Eye (tissue), 1 donor: ENCODE data around the gene CCDC12.

ENCODE experiments used
- DNase-seq: peaks from one replicate; pipeline ENCODE4 v3.0.0-alpha.2; 2015

Gene CCDC12

DNA sequence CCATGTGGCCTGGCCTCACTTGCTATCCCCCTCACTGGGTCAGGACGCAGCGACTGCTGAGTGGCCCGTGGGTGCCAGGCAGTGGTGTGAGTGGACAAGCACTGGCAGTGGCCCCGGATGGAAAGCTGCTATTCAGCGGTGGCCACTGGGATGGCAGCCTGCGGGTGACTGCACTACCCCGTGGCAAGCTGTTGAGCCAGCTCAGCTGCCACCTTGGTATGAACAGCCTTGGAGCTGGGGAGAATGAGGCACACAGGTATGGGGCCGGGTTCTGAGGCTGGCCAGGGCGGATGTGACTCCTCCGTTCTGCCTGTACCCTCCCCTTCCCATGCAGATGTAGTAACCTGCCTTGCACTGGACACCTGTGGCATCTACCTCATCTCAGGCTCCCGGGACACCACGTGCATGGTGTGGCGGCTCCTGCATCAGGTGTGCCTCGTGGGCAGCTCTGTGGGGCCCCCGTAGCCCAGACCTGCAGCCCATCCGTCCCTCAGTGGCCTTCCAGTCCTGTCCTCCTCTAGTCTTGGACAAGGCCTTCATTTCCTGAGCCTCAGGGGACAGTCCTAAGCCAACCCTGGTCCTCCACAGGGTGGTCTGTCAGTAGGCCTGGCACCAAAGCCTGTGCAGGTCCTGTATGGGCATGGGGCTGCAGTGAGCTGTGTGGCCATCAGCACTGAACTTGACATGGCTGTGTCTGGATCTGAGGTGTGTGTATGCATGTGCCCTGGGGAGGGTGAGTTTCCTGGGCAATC, 31.1 kb upstream of the CCDC12 start:
- DNase-seq = no peak

DNA sequence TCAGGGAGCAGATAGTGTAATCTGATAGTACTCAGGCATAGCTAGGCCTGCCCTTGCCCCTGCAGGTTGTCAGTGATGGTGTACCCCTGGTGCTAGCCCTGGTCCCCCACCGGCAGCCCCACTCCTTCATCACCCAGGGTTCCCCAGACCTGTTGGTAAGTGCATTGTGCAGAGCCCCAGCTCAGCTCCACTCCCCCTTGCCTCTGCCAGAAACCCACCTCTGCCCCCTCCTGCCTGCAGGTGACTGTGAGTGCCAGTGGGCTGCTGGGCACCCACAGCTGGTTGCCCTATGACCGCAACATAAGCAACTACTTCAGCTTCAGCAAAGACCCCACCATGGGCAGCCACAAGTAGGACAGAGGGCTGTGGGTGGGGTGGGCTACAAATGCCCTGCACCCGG, 30.5 kb upstream of the CCDC12 start:
- DNase-seq = no peak

DNA sequence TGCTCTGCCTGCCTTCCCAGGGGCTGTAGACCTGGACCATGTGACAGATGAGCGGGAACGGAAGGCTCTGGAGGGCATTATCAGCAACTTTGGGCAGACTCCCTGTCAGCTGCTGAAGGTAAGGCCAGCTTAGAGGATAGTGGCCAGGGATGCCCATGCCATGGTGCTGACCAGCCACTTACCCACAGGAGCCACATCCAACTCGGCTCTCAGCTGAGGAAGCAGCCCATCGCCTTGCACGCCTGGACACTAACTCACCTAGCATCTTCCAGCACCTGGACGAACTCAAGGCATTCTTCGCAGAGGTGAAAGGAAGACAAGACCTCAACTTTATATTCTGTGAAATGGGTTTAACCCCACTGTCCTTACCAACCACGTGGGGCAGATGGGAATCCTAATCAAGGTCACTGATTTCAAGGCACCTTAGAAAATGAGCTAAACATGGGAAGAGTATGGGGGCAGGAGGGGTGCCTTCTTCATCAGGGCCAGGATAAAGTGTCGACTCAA, 29.7 kb upstream of the CCDC12 start:
- DNase-seq = no peak

DNA sequence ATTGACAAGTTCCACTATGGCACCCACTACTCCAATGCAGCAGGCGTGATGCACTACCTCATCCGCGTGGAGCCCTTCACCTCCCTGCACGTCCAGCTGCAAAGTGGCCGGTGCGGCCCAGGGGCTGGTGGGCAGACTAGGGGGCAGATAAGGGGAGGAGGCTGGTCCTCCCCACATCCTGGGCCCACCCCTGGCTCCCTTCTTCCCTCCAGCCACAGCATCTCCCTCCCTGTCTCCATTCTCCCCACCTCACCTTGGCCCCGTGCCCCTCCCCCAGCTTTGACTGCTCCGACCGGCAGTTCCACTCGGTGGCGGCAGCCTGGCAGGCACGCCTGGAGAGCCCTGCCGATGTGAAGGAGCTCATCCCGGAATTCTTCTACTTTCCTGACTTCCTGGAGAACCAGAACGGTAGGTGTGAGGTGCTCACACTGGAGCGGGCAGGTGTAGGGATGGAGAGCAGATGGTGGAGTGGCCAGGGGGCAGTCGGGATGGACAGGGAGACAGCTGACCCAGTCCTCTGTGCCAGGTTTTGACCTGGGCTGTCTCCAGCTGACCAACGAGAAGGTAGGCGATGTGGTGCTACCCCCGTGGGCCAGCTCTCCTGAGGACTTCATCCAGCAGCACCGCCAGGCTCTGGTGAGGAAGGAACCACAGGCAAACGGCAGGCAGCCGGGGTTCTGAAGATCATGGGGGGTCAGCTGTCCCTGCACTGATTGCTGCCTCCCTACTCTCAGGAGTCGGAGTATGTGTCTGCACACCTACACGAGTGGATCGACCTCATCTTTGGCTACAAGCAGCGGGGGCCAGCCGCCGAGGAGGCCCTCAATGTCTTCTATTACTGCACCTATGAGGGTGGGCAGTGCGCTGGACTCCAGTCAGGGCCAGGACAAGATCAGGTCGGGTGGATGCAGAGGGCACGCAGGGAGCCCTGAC, 28.9 kb upstream of the CCDC12 start:
- no peak for DNase-seq

- no peak for DNase-seq
Measured at GRCh38 chr3:47004369-47005211, 28.0 kb upstream of the CCDC12 start.

DNA sequence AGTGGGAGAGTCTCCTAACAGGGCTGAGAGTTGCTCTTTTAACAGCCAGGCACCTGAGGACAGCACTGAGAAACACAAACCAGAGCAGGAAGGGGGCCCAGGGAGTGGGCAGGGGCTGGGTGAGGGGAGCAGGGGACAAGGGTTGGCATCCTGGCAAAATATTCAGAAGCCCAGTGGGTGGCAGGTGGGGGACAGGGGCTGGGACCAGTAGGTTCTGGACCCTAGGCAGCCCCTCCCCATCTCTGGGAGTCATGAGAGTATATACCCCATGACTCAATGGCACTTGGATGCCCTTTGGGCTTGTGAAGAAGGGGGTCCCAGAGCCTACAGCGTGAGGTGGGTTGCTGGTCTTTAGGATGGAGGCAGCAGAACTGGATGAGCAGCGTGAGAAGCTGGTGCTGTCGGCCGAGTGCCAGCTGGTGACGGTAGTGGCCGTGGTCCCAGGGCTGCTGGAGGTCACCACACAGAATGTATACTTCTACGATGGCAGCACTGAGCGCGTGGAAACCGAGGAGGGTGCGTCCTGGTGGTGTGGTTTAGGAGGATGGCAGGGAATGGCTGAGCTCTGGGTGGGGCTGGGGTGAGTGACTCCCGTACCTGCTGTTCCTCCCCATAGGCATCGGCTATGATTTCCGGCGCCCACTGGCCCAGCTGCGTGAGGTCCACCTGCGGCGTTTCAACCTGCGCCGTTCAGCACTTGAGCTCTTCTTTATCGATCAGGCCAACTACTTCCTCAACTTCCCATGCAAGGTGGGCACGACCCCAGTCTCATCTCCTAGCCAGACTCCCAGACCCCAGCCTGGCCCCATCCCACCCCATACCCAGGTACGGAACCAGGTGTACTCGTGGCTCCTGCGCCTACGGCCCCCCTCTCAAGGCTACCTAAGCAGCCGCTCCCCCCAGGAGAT, 27.2 kb upstream of the CCDC12 start:
- DNase-seq = no peak

GRCh38 chr3:47003056-47003410, 26.5 kb upstream of the CCDC12 start:
- DNase-seq = no peak

DNA sequence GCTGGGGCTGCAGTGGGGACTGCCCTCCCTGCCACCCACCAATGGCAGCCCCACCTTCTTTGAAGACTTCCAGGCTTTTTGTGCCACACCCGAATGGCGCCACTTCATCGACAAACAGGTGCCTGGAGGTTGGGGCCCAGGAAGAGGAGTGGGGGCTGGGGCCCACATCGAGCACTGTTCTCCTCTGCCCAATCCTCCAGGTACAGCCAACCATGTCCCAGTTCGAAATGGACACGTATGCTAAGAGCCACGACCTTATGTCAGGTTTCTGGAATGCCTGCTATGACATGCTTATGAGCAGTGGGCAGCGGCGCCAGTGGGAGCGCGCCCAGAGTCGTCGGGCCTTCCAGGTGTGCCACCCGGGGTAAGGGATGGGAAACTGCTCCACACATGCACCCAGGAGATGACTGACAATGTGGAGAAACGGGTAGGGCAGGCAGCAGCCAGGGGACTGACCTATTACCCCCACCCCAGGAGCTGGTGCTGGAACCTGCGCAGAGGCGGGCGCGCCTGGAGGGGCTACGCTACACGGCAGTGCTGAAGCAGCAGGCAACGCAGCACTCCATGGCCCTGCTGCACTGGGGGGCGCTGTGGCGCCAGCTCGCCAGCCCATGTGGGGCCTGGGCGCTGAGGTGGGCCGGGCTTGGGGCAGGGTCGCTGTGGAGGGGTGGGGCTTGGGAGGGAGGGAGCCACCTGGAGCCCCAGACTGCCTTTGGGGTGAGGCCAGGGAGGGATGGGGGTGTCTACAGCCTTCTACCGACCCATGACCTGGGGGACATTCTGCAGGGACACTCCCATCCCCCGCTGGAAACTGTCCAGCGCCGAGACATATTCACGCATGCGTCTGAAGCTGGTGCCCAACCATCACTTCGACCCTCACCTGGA, 25.9 kb upstream of the CCDC12 start:
- peak; percentile 26 for DNase-seq

GRCh38 chr3:47001731-47002170, 25.2 kb upstream of the CCDC12 start:
- DNase-seq = no peak

DNA sequence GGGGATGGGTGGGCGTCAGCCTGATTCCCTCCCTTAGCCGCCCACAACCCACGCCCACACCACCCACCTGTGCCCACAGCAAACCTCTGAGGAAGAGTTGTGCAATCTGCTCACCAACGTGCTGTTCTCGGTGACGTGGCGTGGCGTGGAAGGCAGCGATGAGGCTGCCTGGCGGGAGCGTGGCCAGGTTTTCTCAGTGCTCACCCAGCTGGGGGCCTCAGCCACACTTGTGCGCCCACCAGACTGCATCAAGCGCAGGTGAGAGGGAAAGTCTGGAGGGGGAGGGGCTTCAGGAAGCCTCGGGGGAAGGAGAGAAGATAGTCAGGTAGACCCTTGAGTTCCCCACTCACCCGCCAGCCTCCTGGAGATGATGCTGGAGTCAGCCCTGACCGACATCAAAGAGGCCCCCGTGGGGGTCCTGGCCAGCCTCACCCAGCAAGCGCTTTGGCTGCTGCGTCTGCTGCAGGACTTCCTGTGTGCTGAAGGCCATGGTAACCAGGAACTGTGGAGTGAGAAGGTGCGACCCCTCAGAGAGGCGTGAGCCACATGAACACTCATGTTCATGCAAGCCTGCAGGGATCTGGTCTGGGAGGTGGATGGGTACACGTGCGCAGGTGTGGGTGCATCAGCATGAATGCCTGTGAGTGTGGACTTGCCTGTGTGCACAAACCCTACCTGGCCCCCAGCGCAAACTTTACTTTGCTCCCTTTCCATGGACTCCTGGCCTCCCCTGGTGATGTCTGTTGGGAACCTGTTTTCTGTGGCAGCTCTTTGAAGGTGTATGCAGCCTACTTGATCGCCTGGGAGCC, 24.6 kb upstream of the CCDC12 start:
- no peak for DNase-seq

GRCh38 chr3:47000198-47000815, 23.8 kb upstream of the CCDC12 start:
- DNase-seq = no peak

DNA sequence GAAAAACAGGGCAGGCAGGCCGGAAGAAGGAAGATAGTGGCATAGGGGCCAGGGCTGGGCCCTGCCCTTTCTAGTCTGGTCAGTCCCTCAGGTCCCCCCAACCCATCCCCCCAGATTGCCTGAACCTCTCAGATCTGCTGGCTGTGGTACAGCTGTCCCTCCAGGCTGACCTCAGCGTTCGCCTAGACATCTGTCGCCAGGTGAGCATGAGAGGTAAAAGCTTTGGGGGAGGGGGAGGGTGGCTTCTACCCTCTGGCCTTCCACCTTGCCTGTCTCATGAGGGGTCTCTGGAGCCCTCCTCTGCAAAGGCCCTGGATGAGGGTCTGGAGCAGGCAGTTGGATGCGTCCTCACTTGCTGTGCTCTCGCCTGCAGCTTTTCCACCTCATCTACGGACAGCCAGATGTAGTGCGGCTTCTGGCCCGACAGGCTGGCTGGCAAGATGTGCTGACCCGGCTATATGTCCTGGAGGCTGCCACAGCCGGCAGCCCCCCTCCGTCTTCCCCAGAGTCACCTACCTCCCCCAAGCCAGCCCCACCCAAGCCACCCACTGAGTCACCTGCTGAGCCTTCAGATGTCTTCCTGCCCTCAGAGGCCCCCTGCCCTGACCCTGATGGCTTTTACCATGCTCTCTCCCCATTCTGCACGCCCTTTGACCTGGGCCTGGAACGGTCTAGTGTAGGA, 23.1 kb upstream of the CCDC12 start:
- DNase-seq = no peak

GRCh38 chr3:46998852-46999515, 22.4 kb upstream of the CCDC12 start:
- DNase-seq = no peak

GRCh38 chr3:46998121-46998851, 21.7 kb upstream of the CCDC12 start:
- peak; percentile 70 for DNase-seq

GRCh38 chr3:46997453-46998091, 21.0 kb upstream of the CCDC12 start:
- no peak for DNase-seq

GRCh38 chr3:46996689-46997452, 20.3 kb upstream of the CCDC12 start:
- DNase-seq = no peak
